Activated B cell treated with CpG ODN at 0.5 μM for 24 hours (primary cell): ENCODE results near the gene STAT3. TPM values are rescaled to one million over a fixed set of nuclear protein-coding genes. Genes with fewer than 3 reads are reported as not detected.
"Not testable (repeated sequence)": the region's sequence is repeated elsewhere in the genome, so short reads cannot be mapped to it uniquely, and the experiment has no call there.

Experiments used
- ATAC-seq: fragments of 200-7000 bp; cut with Tn5 transposase; one replicate; pipeline ENCODE4 v1.10.0; 2021; ENCODE audit warnings: low read depth, mild to moderate bottlenecking, moderate library complexity
- CTCF ChIA-PET: fragments of 350-600 bp; sonication (Branson Sonifier 250); formaldehyde crosslinking; loops from one replicate; lab custom pipeline; 2021; ENCODE audit warnings: antibody characterized with exemption; lab: Charles Lee
- POLR2A ChIA-PET: fragments of 350-600 bp; sonication (Branson Sonifier 250); formaldehyde crosslinking; loops from one replicate; lab custom pipeline; 2021; ENCODE audit warnings: antibody characterized with exemption; lab: Charles Lee
- DNase-seq: peaks from one replicate; pipeline ENCODE4 v3.0.0; 2022
- H3K27ac Mint-ChIP-seq: one replicate; pipeline ENCODE4 v1.8.0; 2020; ENCODE audit warnings: mixed read lengths
- H3K27me3 Mint-ChIP-seq: one replicate; pipeline ENCODE4 v1.8.0; 2021; ENCODE audit warnings: mixed read lengths
- H3K36me3 Mint-ChIP-seq: one replicate; pipeline ENCODE4 v1.8.0; 2021; ENCODE audit warnings: low read depth, mixed read lengths
- H3K4me1 Mint-ChIP-seq: one replicate; pipeline ENCODE4 v1.8.0; 2021; ENCODE audit warnings: mixed read lengths
- H3K4me3 Mint-ChIP-seq: one replicate; pipeline ENCODE4 v1.8.0; 2020; ENCODE audit warnings: mild to moderate bottlenecking, mixed read lengths
- H3K9me3 Mint-ChIP-seq: one replicate; pipeline ENCODE4 v1.8.0; 2020; ENCODE audit warnings: mixed read lengths
- CTCF ChIP-seq: fragments of 200-600 bp; IDR thresholded peaks from one replicate; pipeline ENCODE4 v1.8.0; 2022; ENCODE audit warnings: antibody characterized with exemption, mild to moderate bottlenecking
- intact Hi-C: fragments of 100-400 bp; cut with micrococcal nuclease; formaldehyde crosslinking; loops from one replicate; pipeline ENCODE4 v1.15.1; 2024
- total RNA-seq: library from RNA; stranded (reverse); gene quantifications from 2 replicates; pipeline ENCODE4 v1.2.3, GENCODE V29; 2022

The STAT3 gene
- total RNA-seq, 1 donor from 2014 or later, result 233 TPM

- Mint-ChIP-seq H3K27me3 (no peaks in the 10 kb centered on the region), H3K9me3 (no peaks in the 10 kb centered on the region), H3K4me3 (no peak overlapping the region), H3K36me3 (peaks cover 89% of the 10 kb centered on the region), H3K4me1 (peaks cover 19% of the 10 kb centered on the region), H3K27ac (no peak overlapping the region)
- DNase-seq (no peak), ATAC-seq (no peak)
- TF ChIP-seq CTCF, result no peak
- ChIA-PET CTCF (no interaction called here), POLR2A (no interaction called here)
- intact Hi-C loops, result no loop called here
Measured at GRCh38 chr17:42307362-42307927, 80.8 kb downstream of the STAT3 start.

- H3K4me3 Mint-ChIP-seq, result no peak overlapping the region
- POLR2A ChIA-PET, result no interaction called here
Measured at GRCh38 chr17:42306385-42306667, 81.9 kb downstream of the STAT3 start.

GRCh38 chr17:42305543-42306384 lies 82.5 kb downstream of the STAT3 start:
- ChIA-PET CTCF (interaction anchor here (1.1 kb wide), 1 partner anchor 16 kb away, joined by 3 read pairs; no protein-coding TSS in a partner anchor), POLR2A (no interaction called here)
- no peak for ATAC-seq

More at GRCh38 chr17:42306385-42306667, 81.9 kb downstream of the STAT3 start:
- H3K27me3 Mint-ChIP-seq, result no peaks in the 10 kb centered on the region
- CTCF ChIA-PET, result interaction anchor here (1.1 kb wide), 1 partner anchor 15 kb away, joined by 3 read pairs; no protein-coding TSS in a partner anchor
- peaks cover 93% of the 10 kb centered on the region for H3K36me3 Mint-ChIP-seq
- no peak overlapping the region for H3K27ac Mint-ChIP-seq
- no peak for ATAC-seq
- intact Hi-C loops, result no loop called here
- no peak for DNase-seq
- no peaks in the 10 kb centered on the region for H3K9me3 Mint-ChIP-seq
- H3K4me1 Mint-ChIP-seq, result peaks cover 8% of the 10 kb centered on the region
- no peak for TF ChIP-seq CTCF

GRCh38 chr17:42305031-42305330 lies 83.3 kb downstream of the STAT3 start:
- H3K27ac Mint-ChIP-seq, CTCF ChIA-PET, ATAC-seq, DNase-seq, H3K27me3 Mint-ChIP-seq, H3K4me1 Mint-ChIP-seq, intact Hi-C loops, H3K9me3 Mint-ChIP-seq, H3K4me3 Mint-ChIP-seq, POLR2A ChIA-PET: not testable (repeated sequence)
- H3K36me3 Mint-ChIP-seq, result peaks cover 88% of the 10 kb centered on the region

More at GRCh38 chr17:42305543-42306384, 82.5 kb downstream of the STAT3 start:
- H3K36me3 Mint-ChIP-seq, result peaks cover 93% of the 10 kb centered on the region
- intact Hi-C loops, result no loop called here
- H3K27ac Mint-ChIP-seq, result no peak overlapping the region
- H3K4me1 Mint-ChIP-seq, result peaks cover 3% of the 10 kb centered on the region
- H3K4me3 Mint-ChIP-seq, result no peak overlapping the region
- TF ChIP-seq CTCF, result no peak
- H3K27me3 Mint-ChIP-seq, result no peaks in the 10 kb centered on the region
- no peaks in the 10 kb centered on the region for H3K9me3 Mint-ChIP-seq
- DNase-seq, result no peak

GRCh38 chr17:42304187-42305030 lies 83.8 kb downstream of the STAT3 start:
- peaks cover 85% of the 10 kb centered on the region for H3K36me3 Mint-ChIP-seq
- no peak for TF ChIP-seq CTCF

More at GRCh38 chr17:42304187-42305030, 83.8 kb downstream of the STAT3 start:
- no peaks in the 10 kb centered on the region for H3K9me3 Mint-ChIP-seq
- no peak overlapping the region for H3K4me3 Mint-ChIP-seq
- POLR2A ChIA-PET, result interaction anchor here (1.6 kb wide), 1 partner anchor 11 kb away, joined by 5 read pairs; no protein-coding TSS in a partner anchor
- ATAC-seq (no peak), DNase-seq (no peak)
- CTCF ChIA-PET, result interaction anchor here (1.3 kb wide), 1 partner anchor 8 kb away, joined by 5 read pairs; no protein-coding TSS in a partner anchor
- H3K27me3 Mint-ChIP-seq, result no peaks in the 10 kb centered on the region
- H3K27ac Mint-ChIP-seq, result no peak overlapping the region
- no peaks in the 10 kb centered on the region for H3K4me1 Mint-ChIP-seq
- intact Hi-C loops, result no loop called here
